PC-9 (cell line): Measurements from ENCODE around the gene CADPS2. TPM values are rescaled to one million over a fixed set of nuclear protein-coding genes. Genes with fewer than 3 reads are reported as not detected.
"Not testable (repeated sequence)": the region's sequence is repeated elsewhere in the genome, so short reads cannot be mapped to it uniquely, and the experiment has no call there.

Experiments used
- BruUV-seq: library from RNA; stranded (reverse); fragments of 400-500 nt; replicated peaks from 2 replicates; lab custom pipeline; 2021; lab: Mats Ljungman, UMichigan
- CTCF ChIA-PET: fragments of 300-600 bp; sonication (Branson Sonifier 250); formaldehyde crosslinking; loops from one replicate; lab custom pipeline; 2022; ENCODE audit warnings: antibody characterized with exemption; lab: Charles Lee
- POLR2A ChIA-PET: fragments of 300-600 bp; sonication (Branson Sonifier 250); formaldehyde crosslinking; loops from one replicate; lab custom pipeline; 2022; ENCODE audit warnings: antibody characterized with exemption; ENCODE audit not compliant: unreplicated experiment; lab: Charles Lee
- DNase-seq, 2 experiments: peaks; one replicate each; pipeline versions ENCODE4 v3.0.0 to v3.0.0-alpha.2; 2015 to 2022; ENCODE audit warnings: mixed read lengths in 1 of 2
- H2AFZ ChIP-seq: fragments of 200-600 bp; sonication (generic); 2 replicates; pipeline ENCODE4 v1.8.1; 2017; ENCODE audit warnings: antibody characterized with exemption
- H3F3A ChIP-seq: fragments of 200-600 bp; sonication (generic); 2 replicates; pipeline ENCODE4 v1.8.1; 2017; ENCODE audit warnings: antibody characterized with exemption, mild to moderate bottlenecking, low read depth; ENCODE audit not compliant: insufficient read depth
- H3K27ac ChIP-seq: fragments of 200-600 bp; sonication (generic); 2 replicates; pipeline ENCODE4 v1.6.1; 2016; ENCODE audit warnings: mixed run types
- H3K27me3 ChIP-seq: fragments of 200-600 bp; sonication (generic); 2 replicates; pipeline ENCODE4 v1.6.1; 2016; ENCODE audit warnings: low read depth, mixed run types; ENCODE audit not compliant: insufficient read depth
- H3K36me3 ChIP-seq: fragments of 200-600 bp; sonication (generic); 2 replicates; pipeline ENCODE4 v1.6.1; 2016; ENCODE audit warnings: low read depth, mixed run types
- H3K4me1 ChIP-seq: fragments of 200-600 bp; sonication (generic); replicated peaks from 2 replicates; pipeline ENCODE4 v1.6.1; 2016; ENCODE audit warnings: mixed run types; ENCODE audit not compliant: insufficient read depth
- H3K4me2 ChIP-seq: fragments of 200-600 bp; sonication (generic); 2 replicates; pipeline ENCODE4 v1.6.1; 2017; ENCODE audit warnings: mixed run types
- H3K4me3 ChIP-seq: fragments of 200-600 bp; sonication (generic); 2 replicates; pipeline ENCODE4 v1.6.1; 2016; ENCODE audit warnings: mixed run types
- H3K79me2 ChIP-seq: fragments of 200-600 bp; sonication (generic); 2 replicates; pipeline ENCODE4 v1.6.1; 2017; ENCODE audit warnings: low read depth, mixed run types
- H3K9me2 ChIP-seq: fragments of 200-600 bp; sonication (generic); 2 replicates; pipeline ENCODE4 v1.8.1; 2017; ENCODE audit warnings: mild to moderate bottlenecking; ENCODE audit not compliant: insufficient read depth
- H3K9me3 ChIP-seq: fragments of 200-600 bp; sonication (generic); 2 replicates; pipeline ENCODE4 v1.8.1; 2016; ENCODE audit warnings: low read depth; ENCODE audit not compliant: insufficient read depth
- H4K20me1 ChIP-seq: fragments of 200-600 bp; sonication (generic); 2 replicates; pipeline ENCODE4 v1.8.1; 2017; ENCODE audit not compliant: insufficient read depth
- CTCF ChIP-seq: fragments of 200-600 bp; sonication (generic); conservative IDR thresholded peaks from 2 replicates; pipeline ENCODE4 v1.6.1; 2017; ENCODE audit warnings: mixed run types, antibody characterized with exemption, mild to moderate bottlenecking, moderate library complexity
- EZH2 ChIP-seq: fragments of 200-600 bp; sonication (generic); IDR thresholded peaks from 2 replicates; pipeline ENCODE4 v1.8.0; 2017; ENCODE audit warnings: antibody characterized with exemption, low read depth
- intact Hi-C: fragments of 100-400 bp; cut with micrococcal nuclease; formaldehyde crosslinking; loops from one replicate; pipeline ENCODE4 v1.10.0; 2022; ENCODE audit not compliant: unreplicated experiment
- total RNA-seq: library from RNA; stranded (reverse); gene quantifications from 2 replicates; pipeline ENCODE4 v1.2.3, GENCODE V29; 2021

Gene CADPS2
- total RNA-seq, 1 experiment from 2014 or later = 11.9 TPM

- H2AFZ ChIP-seq = no peak overlapping the region
- DNase-seq = no peak
- H3K4me3 ChIP-seq = no peak overlapping the region
- no peaks in the 10 kb centered on the region for H3K27me3 ChIP-seq
- H4K20me1 ChIP-seq = no peaks in the 10 kb centered on the region
- no peaks in the 10 kb centered on the region for H3K9me2 ChIP-seq
- no peak for TF ChIP-seq CTCF
- no peak for TF ChIP-seq EZH2
- CTCF ChIA-PET = no interaction called here
- no peaks in the 10 kb centered on the region for H3F3A ChIP-seq
- BruUV-seq = no TSS peak
- no peak overlapping the region for H3K27ac ChIP-seq
- no peaks in the 10 kb centered on the region for H3K4me1 ChIP-seq
- no peaks in the 10 kb centered on the region for H3K9me3 ChIP-seq
- no peak overlapping the region for H3K4me2 ChIP-seq
- no peaks in the 10 kb centered on the region for H3K36me3 ChIP-seq
- no peaks in the 10 kb centered on the region for H3K79me2 ChIP-seq
- POLR2A ChIA-PET = no interaction called here
- intact Hi-C loops = no loop called here
Measured at GRCh38 chr7:122643250-122643649, 243.0 kb downstream of the CADPS2 start.

DNA sequence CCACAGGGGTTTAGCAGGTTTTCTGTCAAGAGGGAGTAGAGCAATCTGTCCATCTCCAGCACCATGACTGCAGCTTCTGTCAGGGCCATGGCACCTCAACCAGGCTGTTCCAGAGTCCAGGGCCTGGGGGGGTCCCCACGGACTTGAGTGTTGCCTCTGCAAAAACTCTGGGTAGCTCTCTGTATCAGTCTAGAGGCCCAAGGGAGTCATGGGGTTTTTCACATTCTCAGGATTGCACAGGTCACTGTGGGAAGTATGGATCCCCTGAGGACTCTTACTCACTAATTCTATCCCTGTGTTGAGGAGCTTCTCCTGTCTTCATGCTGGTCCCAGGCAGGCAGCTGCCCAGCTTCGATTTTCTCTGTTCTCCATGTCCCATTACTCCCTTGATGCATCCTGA is 247.8 kb downstream of the CADPS2 start:
- POLR2A ChIA-PET = no interaction called here
- CTCF ChIA-PET = no interaction called here
- Histone ChIP-seq H3K9me2 (no peaks in the 10 kb centered on the region), H2AFZ (no peak overlapping the region), H3K79me2 (no peaks in the 10 kb centered on the region), H3K27me3 (no peaks in the 10 kb centered on the region), H3K36me3 (no peaks in the 10 kb centered on the region), H3K4me2 (no peak overlapping the region), H3F3A (no peaks in the 10 kb centered on the region), H3K9me3 (no peaks in the 10 kb centered on the region), H3K4me1 (no peaks in the 10 kb centered on the region), H3K27ac (no peak overlapping the region), H4K20me1 (no peaks in the 10 kb centered on the region), H3K4me3 (no peak overlapping the region)
- no peak for DNase-seq
- intact Hi-C loops = no loop called here
- no TSS peak for BruUV-seq
- no peak for TF ChIP-seq CTCF
- no peak for TF ChIP-seq EZH2

- no peak overlapping the region for H2AFZ ChIP-seq
- no peaks in the 10 kb centered on the region for H3K79me2 ChIP-seq
- no peak overlapping the region for H3K4me2 ChIP-seq
- ChIA-PET POLR2A (no interaction called here), CTCF (no interaction called here)
- no peaks in the 10 kb centered on the region for H4K20me1 ChIP-seq
- H3K27ac ChIP-seq = no peak overlapping the region
- no peaks in the 10 kb centered on the region for H3K4me1 ChIP-seq
- intact Hi-C loops = no loop called here
- H3K36me3 ChIP-seq = no peaks in the 10 kb centered on the region
- no peak overlapping the region for H3K4me3 ChIP-seq
- no peak for TF ChIP-seq EZH2
- TF ChIP-seq CTCF = no peak
- no peaks in the 10 kb centered on the region for H3K9me2 ChIP-seq
- no peaks in the 10 kb centered on the region for H3F3A ChIP-seq
- H3K27me3 ChIP-seq = no peaks in the 10 kb centered on the region
- DNase-seq = no peak
- no peaks in the 10 kb centered on the region for H3K9me3 ChIP-seq
- no TSS peak for BruUV-seq
Measured at GRCh38 chr7:122637784-122638183, 248.5 kb downstream of the CADPS2 start.

- H3K27ac ChIP-seq, DNase-seq, H4K20me1 ChIP-seq, H3K4me1 ChIP-seq, BruUV-seq, H3K79me2 ChIP-seq, CTCF ChIA-PET, H3K9me2 ChIP-seq, intact Hi-C loops, H3K4me2 ChIP-seq, H3K4me3 ChIP-seq, H3K9me3 ChIP-seq, H3K27me3 ChIP-seq, H3F3A ChIP-seq, H2AFZ ChIP-seq, H3K36me3 ChIP-seq: not testable (repeated sequence)
- POLR2A ChIA-PET = interaction anchor here (0.5 kb wide), 1 partner anchor 964 kb away, joined by 11 read pairs; no protein-coding TSS in a partner anchor
Measured at GRCh38 chr7:122635481-122635880, 250.8 kb downstream of the CADPS2 start.
